Measurements from ENCODE around the gene PCDHGC3.

The PCDHGC3 gene

GRCh38 chr5:141485321-141486055 lies 9.7 kb downstream of the PCDHGC3 start:
- DNase-seq (ENCODE audit: low read depth in 2 of 2), result no peak

GRCh38 chr5:141486091-141486490 lies 10.3 kb downstream of the PCDHGC3 start:
- DNase-seq (ENCODE audit: low read depth in 2 of 2), result no peak

DNA sequence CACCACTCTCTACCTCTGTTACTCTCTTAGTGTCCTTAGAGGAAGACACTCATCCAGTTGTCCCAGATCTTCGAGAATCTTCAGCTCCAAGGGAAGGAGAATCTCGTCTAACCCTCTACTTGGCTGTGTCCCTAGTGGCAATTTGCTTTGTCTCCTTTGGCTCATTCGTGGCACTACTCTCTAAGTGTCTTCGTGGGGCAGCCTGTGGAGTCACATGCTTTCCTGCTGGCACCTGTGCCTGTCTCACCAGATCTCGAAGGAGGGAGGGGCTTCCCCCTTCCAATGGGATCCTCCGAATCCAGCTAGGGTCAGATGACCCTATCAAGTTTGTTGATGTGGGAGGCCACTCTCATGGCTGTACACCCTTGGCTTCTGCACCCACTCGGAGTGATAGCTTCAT lies 11.4 kb downstream of the PCDHGC3 start:
- DNase-seq (ENCODE audit: low read depth in 2 of 2), result no peak

- DNase-seq (ENCODE audit: low read depth in 2 of 2), result no peak
Measured at GRCh38 chr5:141488591-141489561, 13.1 kb downstream of the PCDHGC3 start, which contains the start of gene PCDHGC5. Gene PCDHGC5, plus strand, starts transcription at chr5:141489081. Its CDS starts 160 bp downstream, at chr5:141489241.

DNA sequence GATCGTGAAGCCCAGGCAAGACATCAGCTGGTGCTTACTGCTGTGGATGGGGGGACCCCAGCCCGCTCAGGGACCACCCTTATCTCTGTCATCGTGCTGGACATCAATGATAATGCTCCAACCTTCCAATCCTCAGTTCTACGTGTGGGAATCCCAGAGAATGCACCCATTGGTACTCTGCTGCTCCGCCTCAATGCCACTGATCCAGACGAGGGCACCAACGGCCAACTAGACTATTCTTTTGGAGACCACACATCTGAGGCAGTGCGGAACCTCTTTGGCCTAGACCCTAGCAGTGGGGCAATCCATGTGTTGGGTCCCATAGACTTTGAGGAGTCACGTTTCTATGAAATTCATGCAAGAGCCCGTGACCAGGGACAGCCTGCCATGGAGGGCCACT lies 14.1 kb downstream of the PCDHGC3 start:
- DNase-seq (ENCODE audit: low read depth in 2 of 2), result no peak

DNA sequence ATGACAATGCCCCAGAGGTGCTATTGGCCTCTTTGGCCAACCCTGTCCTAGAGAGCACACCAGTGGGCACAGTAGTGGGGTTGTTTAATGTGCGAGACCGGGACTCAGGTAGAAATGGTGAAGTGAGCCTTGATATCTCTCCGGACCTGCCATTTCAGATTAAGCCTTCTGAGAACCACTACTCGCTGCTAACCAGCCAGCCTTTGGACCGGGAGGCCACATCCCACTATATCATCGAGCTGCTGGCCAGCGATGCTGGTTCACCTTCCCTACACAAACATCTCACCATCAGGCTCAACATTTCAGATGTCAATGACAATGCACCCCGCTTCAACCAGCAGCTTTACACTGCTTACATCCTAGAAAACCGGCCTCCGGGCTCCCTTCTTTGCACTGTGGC lies 14.5 kb downstream of the PCDHGC3 start:
- DNase-seq (ENCODE audit: low read depth in 2 of 2), result no peak

DNA sequence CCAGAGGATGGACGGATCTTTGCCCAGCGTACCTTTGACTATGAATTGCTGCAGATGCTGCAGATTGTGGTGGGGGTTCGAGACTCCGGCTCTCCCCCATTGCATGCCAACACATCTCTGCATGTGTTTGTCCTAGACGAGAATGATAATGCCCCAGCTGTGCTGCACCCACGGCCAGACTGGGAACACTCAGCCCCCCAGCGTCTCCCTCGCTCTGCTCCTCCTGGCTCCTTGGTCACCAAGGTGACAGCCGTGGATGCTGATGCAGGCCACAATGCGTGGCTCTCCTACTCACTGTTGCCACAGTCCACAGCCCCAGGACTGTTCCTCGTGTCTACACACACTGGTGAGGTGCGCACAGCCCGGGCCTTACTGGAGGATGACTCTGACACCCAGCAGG lies 15.0 kb downstream of the PCDHGC3 start:
- no peak for DNase-seq (ENCODE audit: low read depth in 2 of 2)

GRCh38 chr5:141491323-141492167 lies 15.8 kb downstream of the PCDHGC3 start:
- no peak for DNase-seq (ENCODE audit: low read depth in 2 of 2)

GRCh38 chr5:141492168-141492885 lies 16.6 kb downstream of the PCDHGC3 start:
- DNase-seq (ENCODE audit: low read depth in 2 of 2), result no peak

- DNase-seq (ENCODE audit: low read depth in 2 of 2), result no peak
Measured at GRCh38 chr5:141493500-141494422, 18.0 kb downstream of the PCDHGC3 start.

DNA sequence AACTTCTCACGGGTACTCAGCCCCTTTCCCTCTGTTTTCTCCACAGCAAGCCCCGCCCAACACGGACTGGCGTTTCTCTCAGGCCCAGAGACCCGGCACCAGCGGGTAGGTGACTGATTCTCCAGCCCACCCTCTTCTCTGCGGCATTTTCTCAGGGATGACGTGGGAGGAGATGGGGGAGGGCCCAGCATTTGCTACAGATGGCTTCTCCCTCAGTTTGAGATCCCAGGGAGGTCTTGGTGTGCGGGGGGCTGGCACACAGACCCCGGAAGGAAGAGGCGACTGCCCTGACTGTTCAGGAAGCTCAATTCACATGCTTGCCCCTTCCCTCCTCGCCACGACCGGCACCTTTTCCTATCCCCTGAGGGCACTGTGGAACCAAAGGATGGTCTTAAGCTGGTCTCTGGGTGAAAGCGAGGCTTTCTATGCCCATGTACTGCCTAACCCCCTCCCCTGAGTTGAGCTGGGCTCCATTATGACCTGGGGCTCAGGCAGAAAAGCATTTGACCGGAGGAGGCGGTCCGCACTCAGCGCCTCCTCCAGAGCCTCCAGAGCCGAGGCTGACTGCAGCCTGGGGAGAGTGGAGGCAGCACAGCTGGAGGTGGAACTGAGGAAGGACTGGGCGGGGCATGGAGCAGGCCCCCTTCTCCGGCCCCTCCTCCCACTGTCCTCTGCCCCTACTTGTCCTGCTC lies 19.1 kb downstream of the PCDHGC3 start:
- no peak for DNase-seq (ENCODE audit: low read depth in 2 of 2)

DNA sequence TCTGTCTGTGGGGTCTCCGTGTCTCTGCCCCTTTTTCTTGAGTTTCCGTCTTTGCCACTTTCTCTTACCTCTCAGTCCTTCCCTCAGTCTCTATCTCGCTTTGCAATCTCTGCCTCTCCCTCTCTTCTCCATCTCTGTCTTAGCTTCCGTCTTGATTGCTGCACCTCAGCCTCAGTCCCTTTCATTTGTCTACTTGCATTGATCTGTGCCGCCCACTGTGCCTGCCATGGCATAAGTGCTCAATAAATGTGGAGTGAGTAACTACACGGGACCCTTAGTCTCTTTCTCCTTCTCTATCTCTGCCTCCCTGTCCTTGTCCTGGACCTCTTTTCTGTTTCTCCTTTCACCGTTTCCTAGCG lies 19.7 kb downstream of the PCDHGC3 start:
- no peak for DNase-seq (ENCODE audit: low read depth in 2 of 2)

DNA sequence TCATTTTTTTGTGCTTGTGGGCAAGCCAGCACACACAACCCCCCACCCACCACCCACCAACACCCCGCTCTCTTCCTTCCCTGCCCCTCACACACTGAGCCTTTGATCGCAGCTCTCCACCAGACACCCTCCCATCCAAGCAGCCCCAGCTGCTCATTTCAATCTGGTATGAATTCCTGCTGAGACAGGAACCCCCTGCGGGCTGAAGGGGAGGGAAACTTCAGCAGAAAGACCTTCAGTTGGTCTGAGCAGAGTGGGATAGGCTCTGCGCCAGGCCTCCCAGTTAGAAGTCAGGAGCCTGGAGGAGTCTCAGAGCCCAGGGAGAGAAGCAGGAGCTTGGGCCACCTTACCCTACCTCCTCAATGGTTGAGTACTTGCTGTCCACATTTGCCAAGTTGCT lies 20.3 kb downstream of the PCDHGC3 start:
- no peak for DNase-seq (ENCODE audit: low read depth in 2 of 2)

DNA sequence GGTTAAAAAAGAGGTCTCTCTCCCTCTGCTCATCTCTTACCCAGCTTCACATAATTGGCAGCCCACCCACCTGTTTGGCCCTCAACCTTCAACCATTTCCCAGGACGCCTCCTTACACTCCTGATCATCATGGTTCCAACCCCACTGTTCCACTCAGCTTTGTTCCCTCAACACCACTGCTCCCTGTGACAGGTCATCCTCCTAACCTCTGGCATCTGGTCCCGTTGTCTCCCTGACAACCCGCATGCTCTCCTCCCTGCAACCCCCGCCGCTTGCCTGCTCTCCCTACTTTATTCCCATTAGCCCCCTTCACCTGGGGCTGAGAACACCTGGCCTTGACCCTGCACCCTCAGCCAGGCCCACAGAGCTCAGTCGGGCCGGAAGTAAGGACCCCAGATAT lies 26.0 kb downstream of the PCDHGC3 start:
- no peak for DNase-seq (ENCODE audit: low read depth in 2 of 2)

GRCh38 chr5:141503681-141504080 lies 27.9 kb downstream of the PCDHGC3 start:
- DNase-seq (ENCODE audit: low read depth in 2 of 2), result no peak

GRCh38 chr5:141504216-141504615 lies 28.4 kb downstream of the PCDHGC3 start:
- DNase-seq (ENCODE audit: low read depth in 2 of 2), result no peak

DNA sequence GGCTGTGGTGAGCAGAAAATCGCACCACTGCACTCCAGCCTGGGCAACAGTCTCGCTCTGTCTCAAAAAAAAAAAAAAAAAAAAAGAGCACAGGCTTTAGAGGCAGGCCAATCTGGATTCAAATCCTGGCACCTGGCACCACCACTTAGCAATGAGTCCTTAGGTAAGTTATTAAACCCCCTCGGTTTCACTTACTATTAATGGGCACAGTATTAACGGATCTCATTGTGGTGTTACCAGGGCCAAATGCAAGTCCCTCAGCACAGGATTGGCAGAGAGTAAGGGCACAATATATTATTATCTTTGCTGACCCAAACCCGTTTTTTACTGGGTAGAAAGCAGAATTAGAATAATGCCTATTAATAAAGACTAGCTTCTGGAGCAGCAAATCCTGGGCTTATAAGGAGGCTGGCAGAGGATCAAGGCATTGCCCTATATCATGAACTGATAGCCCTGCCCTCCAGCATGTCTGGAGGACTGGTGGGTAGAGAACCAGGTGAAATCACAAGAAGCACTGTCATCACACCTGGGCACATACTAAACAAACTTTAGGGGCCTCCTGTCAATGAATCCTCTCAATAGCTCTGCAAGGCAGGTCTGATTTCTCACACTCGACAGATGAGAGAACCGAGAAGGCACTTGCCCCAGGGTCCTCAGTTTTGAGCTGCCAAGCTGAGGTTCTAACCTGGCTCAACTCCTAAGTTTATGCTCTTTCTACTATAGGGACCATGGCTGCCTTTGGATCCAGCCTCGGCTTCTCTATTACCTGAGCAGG lies 30.8 kb downstream of the PCDHGC3 start:
- DNase-seq (ENCODE audit: low read depth in 2 of 2), result no peak

GRCh38 chr5:141507387-141508091 lies 31.8 kb downstream of the PCDHGC3 start:
- DNase-seq (ENCODE audit: low read depth in 2 of 2), result no peak

Measured in stimulated activated CD4-positive, alpha-beta T cell treated with anti-CD3 and anti-CD28 coated beads, Interleukin-1b, Interleukin-23, amount 100 ng/mL, for 4 hours (primary cell).